ENCODE measurements around the gene CDHR2.

DNA sequence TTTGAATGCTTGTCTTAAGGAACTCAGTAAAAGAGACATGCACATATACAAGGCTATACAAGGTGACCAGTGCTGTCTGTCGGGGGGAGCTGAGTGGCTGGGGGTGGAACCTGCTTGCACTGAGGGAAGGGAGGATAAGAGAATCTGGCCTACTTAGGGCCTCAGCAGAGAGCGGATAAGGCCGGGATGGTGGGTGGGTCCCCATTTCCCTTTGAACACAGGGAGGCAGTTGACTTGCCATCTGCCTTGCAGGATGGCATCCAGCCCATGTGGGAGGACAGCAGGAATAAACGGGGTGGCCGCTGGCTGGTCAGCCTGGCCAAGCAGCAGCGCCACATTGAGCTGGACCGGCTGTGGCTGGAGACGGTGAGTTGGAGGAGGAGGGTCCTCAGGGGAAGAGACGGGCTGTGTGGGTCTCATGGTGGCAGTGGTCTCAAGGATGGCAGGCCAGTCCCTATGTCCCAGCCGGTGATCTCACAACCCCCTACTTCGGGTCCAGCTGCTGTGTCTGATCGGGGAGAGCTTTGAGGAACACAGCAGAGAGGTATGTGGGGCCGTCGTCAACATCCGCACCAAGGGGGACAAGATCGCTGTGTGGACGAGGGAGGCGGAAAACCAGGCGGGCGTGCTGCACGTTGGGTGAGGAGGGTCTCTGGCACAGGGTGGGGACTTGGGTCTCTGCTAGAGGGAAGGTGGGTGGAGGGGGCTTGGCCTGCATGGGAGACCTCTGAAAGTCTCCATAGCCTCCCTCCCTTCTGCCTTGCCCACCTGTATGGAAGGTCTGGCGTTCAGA is 95.9 kb downstream of the CDHR2 start:
- TF ChIP-seq, protein P1, sequence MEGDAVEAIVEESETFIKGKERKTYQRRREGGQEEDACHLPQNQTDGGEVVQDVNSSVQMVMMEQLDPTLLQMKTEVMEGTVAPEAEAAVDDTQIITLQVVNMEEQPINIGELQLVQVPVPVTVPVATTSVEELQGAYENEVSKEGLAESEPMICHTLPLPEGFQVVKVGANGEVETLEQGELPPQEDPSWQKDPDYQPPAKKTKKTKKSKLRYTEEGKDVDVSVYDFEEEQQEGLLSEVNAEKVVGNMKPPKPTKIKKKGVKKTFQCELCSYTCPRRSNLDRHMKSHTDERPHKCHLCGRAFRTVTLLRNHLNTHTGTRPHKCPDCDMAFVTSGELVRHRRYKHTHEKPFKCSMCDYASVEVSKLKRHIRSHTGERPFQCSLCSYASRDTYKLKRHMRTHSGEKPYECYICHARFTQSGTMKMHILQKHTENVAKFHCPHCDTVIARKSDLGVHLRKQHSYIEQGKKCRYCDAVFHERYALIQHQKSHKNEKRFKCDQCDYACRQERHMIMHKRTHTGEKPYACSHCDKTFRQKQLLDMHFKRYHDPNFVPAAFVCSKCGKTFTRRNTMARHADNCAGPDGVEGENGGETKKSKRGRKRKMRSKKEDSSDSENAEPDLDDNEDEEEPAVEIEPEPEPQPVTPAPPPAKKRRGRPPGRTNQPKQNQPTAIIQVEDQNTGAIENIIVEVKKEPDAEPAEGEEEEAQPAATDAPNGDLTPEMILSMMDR (IDR thresholded peaks at IDR 0.05; ENCODE audit: extremely low read depth in 1 of 2, insufficient read depth in 1 of 2, low read depth in 1 of 2, low read length in 2 of 2): no peak
- TF ChIP-seq, protein P2, sequence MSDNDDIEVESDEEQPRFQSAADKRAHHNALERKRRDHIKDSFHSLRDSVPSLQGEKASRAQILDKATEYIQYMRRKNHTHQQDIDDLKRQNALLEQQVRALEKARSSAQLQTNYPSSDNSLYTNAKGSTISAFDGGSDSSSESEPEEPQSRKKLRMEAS (IDR thresholded peaks at IDR 0.05; ENCODE audit: insufficient read depth, insufficient read length): no peak
- TF ChIP-seq JUN (IDR thresholded peaks at IDR 0.05; ENCODE audit: borderline replicate concordance, insufficient read depth, insufficient read length, low read depth) (no peak), POLR2AphosphoS5 (IDR thresholded peaks at IDR 0.05; ENCODE audit: insufficient read depth, low read depth, low read length) (no peak), POLR2A (IDR thresholded peaks at IDR 0.05; ENCODE audit: low read depth, low read length) (no peak), EZH2 (IDR thresholded peaks at IDR 0.05; ENCODE audit: borderline replicate concordance, low read depth, low read length, severe bottlenecking) (no peak), GATA2 (IDR thresholded peaks at IDR 0.05; ENCODE audit: insufficient read depth, insufficient read length, low read depth, low read length) (no peak), MYC (IDR thresholded peaks at IDR 0.05; ENCODE audit: low read depth, low read length) (no peak), FOS (IDR thresholded peaks at IDR 0.05; ENCODE audit: borderline replicate concordance, insufficient read depth, low read length) (no peak)

Data from endothelial cell of umbilical vein (primary cell).